GM19328 (cell line): Measurements from ENCODE around the gene RAB3B.
A peak's percentile ranks its signal among the peaks of the same experiment; 100 is the strongest.
"Not testable (repeated sequence)": the region's sequence is repeated elsewhere in the genome, so short reads cannot be mapped to it uniquely, and the experiment has no call there.

Experiments
- ATAC-seq: cut with Tn5 transposase; IDR thresholded peaks from one replicate; pipeline ENCODE4 v1.9.1; 2021; ENCODE audit warnings: mild to moderate bottlenecking, moderate library complexity; ENCODE audit not compliant: unreplicated experiment

The RAB3B gene

DNA sequence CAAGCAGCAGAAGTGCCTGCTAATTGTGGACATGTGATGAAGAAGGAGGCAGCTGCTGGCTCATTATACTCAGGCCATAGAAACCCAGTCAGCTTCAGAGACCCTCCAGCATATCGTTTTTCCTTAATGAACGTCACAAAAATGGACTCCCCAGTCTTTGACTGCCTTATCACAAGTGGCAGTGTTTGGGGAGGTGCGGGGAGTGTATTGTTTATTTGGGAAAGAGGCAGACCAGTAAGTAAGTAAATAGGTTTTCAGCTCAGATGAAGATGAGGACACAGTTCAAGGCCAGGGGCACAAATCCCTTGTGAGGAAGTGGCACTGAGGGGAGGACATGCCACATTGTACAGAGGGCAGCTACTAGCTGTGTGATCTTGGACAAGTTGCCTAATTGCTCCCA lies 68.5 kb downstream of the RAB3B start:
- no peak for ATAC-seq

DNA sequence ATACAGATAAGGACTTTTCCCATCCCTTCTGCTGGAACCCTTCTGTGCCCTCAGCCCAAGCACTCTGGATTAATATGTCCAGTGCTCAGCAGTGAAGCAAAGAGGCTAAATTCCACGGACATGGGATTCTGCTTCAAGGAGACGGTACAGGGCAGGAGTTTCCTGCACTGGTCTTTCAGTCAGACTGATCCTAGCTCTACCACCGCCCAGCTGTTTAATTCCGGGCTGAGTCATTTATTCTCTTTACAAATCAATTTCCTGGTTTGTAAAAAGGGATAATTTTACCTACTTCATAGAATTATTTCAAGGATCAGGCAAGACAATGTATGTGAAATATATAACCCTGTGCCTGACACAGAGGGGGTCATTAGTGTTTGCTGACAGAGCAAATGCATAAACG lies 70.4 kb downstream of the RAB3B start:
- no peak for ATAC-seq

DNA sequence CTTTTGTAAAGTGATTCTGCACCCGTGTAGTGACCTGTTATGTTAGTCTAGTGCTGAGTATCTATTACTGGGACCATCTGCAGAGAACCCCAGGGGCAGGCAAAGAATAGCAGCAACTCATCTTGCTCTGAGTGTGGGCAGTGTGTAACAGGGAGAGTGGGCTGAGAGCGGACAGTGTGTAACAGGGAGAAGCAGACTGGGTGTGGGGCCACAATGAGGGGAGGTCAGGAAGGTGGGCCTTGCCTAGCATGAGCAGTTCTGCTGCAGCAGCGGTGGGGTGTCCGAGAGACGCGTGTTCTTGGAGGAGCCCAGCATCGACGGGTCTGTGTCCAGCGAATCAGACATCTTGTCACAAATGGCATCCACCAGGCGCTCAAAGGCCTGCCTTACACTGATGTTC lies 70.8 kb downstream of the RAB3B start:
- no peak for ATAC-seq

DNA sequence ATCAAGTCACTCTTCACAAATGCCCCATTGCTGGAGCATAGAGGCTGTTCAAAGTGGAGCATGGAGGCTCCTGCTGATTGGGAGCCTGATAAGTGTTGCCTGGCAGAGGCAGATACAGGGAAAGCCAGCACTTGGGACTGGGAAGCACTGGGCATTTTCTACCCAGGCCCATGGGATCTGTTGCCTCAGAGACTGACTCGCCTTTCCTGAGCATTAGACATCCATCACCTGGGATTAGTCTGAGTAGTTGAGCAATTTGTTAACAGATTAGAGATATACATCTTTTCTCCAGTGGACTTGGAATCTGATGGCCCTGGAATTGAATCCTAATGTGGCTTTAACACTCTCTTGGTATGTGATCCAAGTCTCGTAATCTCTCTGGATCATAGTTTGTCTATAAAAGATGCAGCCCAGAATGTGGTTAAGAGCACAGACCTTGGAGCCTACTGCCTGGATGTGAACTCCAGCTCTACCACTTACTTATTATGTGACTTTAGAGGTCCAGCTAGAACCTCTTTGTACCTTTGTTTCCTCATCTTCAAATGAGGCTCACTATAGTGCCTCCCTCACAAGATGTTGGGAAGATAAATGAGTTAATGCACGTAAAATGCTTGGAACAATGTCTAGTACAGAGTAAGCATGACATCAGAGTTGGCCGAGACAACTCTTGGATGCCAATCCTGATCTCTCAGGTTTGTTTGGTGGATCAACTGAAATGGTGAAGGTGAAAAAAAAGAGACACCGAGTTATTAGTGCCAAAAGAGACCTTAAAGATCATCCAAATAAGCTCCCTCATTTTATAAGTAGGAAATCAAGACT lies 73.7 kb downstream of the RAB3B start:
- ATAC-seq, result no peak

DNA sequence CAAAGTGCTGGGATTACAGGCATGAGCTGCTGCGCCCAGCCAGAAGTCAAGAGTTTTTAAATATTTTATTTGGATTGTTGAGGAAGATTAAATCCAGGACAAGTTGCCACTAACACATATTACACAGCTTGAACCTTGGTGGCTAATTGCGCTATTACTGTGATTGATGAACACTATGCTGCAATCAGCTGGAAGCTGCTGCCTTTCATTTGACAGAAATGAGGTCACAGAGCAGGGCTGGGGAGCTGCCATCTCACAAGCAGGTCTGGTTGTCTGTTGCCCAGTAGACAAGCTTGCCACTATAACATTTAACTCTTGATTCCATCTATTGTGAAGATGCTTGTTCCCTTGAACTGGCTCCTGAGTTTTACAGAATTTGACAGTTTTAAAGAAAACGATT lies 74.5 kb downstream of the RAB3B start:
- ATAC-seq, result no peak

DNA sequence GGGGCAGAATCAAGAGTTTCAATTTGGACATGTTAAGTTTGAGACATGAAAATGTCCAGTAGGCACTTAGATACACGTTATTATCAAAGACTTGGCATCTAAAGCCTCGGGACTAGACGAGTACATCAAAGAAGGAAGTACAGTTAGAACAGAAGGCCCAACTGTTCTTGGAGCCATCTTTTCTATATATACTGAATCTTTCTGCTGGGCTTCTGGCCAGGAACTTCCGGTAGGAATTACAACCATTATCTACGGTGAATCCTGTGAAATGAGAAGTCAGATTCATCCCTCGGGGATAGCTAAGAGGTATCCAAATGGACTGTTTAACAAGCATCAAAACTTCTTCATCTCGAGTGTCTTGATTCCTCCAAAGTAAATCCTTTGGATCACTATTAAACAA lies 77.6 kb downstream of the RAB3B start:
- ATAC-seq, result no peak

DNA sequence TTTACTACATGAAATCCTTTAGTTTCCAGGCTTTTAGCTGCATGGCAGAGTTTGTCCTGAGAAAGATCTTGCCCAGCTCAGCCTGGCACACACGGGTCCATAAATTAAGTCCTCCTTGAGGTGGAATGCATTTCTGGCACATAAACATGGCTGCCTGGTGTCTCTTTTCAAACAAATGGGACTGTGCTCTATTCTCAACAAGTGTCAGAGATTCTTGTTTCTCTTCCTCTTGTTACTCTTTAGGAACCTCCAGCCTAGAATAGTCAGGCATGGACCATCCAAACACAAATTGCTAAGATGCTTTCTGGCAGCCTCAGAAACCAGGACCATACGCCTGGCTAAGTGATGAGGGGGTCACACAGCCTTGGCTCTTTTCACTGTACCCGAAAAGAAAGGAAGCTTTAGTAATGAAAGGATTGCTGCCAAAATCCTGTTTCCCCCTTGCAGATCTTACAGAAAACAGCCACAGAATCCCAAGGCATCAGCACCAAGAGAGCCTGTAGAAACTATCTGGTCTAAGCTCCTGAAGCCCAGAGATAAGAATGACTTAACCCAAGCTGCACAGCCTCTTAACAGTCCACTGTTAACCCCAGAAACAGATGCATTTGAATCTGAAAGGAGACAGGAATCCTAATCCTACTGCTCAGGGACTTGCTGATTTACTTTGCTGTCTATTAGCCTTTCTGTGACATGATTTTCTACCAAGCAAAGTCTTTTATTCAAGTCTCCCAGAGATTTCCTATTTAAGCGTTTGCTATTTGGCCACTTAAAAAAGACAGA lies 80.1 kb downstream of the RAB3B start:
- ATAC-seq, result no peak

DNA sequence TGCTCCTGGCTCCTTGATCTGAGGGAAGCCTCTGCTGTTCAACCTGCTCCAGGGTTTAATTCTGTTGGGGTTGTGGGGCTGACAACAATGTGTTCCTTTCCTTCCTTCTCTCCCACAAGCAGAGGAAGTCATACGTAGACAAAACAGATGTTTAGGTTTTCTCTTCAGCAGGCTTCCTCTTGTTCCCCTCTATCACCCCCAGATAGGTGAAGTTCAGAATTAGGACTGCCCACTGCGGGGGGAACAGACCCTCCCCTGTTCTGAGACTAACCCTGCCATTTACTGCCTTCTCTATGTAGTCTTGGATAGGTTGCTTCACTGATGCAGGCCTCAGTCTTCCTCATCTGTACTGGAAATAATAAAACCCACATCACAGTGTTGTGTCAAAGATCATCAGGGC lies 82.0 kb downstream of the RAB3B start:
- no peak for ATAC-seq

DNA sequence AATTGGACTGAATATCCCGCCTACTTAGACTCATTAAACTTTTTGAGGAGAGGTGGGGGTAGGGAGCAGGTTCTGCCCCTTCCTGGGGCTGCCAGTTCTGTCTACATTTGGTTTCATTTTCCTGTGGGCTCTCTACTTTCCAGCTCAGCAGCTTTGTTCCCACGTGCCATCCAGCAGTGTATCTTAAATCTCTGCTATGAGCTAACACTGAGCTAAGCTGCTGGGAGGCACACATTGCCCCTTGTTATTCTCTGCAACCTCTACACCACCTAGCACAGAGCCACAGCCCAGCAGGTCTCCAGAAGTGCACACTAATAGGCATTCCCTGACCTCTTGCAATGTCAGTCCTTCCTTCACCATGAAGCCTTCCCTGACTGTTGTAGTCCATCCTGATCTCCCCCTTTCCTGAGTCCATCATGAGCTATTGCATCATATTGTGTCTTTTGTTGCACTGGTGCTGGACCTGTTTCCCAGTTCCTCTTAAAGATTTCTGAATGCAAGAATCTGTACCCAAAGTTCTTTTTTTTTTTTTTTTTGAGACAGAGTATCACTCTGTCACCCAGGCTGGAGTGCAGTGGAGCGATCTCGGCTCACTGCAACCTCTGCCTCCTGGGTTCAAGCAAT lies 83.3 kb downstream of the RAB3B start:
- ATAC-seq, result no peak

DNA sequence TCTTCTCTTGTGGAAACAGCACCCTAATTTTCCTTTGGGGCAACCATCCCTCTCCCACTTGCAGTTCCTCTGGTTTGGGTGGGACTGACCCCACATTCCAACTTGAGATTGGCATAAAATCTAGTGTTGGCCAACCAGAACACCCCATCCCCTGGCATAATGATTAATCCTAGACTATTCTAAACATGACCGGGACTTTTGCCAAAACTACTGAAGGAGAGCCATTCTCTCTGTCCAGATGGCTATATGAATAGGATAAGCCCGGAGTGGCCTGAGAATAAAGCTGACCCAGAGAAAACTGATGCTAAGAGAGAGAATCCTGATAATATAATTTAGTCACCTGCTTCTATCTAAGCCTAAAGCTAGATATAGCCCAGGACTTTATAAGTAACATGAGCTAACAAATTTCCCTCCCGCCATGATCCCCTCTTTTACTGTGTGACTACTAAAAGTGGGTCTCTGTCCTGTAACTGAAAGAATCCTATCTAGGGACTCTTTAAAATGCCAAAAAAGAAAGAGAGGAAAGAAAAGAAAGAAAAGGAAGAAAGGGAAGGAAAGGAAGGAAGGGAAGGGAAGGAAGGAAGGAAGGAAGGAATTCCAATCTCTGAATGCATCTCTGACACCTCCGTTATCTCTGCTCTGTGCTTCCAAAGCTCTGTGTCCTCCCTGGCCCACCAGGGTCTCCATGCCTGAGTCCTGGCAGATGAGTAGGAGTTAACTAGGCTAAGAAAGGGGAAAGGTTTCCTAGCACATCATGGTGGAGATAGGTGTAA lies 84.0 kb downstream of the RAB3B start:
- ATAC-seq, result no peak

DNA sequence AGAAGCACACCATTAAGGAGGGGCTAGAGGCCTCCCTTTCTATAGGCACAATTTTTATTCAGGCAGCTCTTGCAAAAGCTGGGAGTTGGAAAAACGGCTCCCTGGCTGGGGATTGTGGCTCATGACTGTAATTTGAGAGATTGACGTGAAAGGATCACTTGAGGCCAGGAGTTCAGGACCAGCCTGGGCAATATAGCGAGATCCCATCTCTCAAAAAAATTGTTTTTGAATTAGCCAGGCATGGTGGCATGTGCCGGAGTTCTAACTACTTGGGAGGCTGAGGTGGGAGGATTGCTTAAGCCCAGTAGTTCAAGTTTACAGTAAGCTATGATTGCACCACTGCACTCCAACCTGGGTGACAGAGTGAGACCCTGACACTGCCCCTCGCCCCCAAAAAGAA lies 88.0 kb downstream of the RAB3B start:
- no peak for ATAC-seq

DNA sequence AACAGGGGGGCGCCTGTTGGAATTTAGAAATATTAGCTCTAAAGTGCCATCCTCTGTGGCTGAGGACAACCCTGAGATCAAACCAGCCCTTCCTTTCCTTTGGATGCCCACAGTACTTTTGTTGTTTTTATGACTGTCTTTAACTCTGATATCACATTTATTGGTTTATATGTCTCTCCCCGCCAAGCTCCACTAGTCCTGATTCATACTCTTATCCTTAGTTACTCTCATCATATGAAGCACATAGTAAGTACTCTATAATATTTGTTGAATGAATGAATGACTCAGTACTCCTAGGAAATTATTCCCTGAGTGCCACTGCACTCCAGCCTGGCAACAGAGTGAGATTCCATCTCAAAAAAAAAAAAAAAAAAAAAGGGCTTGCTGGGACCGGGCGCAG lies 89.3 kb downstream of the RAB3B start:
- no peak for ATAC-seq

DNA sequence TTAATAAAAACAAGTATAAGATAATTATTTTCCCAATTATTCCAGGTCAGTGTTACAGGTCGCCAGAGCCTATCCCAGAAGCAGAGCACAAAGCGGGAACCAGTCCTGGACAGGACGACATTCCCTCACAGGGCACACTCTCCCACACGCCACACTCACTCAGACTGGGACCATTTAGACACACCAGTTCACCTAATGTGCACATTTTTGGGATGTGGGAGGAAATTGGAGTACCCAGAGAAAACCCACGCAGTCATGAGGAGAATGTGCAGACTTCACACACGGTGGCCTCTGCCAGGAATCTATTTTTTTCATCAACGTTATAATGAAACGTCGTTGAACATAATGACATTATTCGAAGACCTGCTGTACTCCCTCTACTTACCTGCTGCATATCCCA lies 91.5 kb downstream of the RAB3B start:
- no peak for ATAC-seq

DNA sequence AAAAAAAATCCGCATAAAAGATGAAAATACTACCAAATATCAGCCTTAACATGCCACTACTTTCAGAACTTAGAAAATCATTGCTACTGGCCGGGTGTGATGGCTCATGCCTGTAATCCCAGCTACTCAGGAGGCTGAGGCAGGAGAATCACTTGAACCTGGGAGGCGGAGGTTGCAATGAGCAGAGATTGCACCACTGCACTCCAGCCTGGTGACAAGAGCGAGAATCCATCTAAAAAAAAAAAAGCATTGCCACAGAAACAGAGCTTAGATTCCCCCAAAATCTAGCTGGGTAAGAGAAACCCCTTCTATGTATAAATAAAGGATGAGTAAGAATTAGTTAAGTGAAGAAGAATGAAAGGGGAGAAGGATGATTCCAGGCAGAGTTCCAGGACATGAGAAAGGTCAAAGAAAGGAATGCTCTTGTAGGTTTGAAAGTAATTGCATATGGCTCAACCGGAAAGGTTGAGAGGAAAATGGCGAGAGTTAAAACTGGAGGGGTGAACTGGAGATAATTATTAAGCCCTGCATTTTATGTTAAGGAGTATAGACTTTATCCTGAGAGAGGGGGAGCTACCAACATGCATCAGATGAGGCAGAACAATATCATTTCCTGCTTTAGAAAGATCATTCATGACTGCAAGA lies 92.3 kb downstream of the RAB3B start:
- no peak for ATAC-seq

DNA sequence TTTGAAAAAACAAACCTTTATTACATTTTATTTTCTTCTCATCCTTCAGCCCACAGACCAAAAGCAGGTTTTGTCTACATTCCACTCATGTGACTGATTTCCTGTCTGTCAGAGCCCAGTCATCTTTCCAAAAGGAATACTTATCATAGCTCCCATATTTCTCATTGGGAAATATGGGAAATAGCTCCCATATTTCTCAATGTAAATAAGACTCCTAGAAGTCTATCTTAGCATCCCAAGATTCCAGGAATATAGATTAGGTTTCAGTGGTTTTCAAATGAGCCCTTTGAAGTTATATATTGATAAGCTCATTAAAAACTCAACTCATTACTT lies 92.8 kb downstream of the RAB3B start:
- no peak for ATAC-seq

DNA sequence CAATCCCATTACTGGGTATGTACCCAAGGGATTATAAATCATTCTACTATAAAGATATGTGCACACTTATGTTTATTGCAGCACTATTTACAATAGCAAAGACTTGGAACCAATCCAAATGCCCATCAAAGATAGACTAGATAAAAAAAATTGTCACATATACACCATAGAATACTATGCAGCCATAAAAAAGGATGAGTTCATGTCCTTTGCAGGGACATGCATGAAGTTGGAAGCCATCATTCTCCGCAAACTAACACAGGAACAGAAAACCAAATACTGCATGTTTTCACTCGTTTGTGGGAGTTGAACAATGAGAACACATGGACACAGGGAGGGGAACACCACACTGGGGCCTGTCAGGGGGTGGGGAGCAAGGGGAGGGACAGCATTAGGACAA lies 95.8 kb downstream of the RAB3B start:
- not testable (repeated sequence) for ATAC-seq

DNA sequence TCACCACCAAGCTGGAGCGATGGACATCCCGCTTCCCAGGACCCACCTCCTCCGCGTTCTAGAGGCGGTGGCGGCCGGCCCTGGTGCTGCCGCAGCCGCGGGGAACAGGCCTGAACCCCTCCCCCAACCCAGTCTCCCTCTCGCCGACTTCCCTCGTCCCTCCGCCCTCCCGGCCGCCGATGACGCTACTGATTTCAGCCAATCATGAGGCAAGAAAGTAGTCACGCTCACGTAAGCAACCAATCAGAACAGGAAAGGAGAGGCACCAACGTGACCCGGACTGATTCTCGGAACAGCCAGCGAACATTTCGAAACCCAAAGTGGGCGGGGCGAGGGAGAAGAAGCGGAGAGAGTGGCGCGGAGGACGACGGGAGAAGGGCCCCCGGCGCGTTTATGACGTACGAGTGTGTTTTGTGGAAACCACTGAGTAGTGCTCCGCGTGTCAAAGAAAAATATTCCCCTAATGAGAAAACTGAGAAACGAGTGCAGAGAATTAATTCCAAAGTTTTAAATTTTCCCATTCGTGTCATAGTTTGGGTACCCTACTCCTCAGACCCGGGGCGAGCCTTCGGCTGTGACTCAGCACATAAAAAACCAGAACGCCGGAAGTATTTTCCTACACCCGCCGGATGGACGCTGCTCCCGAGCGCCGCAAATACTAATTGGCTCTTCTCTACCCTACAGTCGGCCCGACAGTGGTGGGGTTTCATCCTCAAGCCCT lies 111.7 kb downstream of the RAB3B start, which contains the start of gene NRDC:
TSS of gene NRDC (minus strand) at position 112 of the 721 bp plus-strand sequence. CDS start 112 bp downstream, outside the sequence.
- ATAC-seq, result peak; percentile 92

DNA sequence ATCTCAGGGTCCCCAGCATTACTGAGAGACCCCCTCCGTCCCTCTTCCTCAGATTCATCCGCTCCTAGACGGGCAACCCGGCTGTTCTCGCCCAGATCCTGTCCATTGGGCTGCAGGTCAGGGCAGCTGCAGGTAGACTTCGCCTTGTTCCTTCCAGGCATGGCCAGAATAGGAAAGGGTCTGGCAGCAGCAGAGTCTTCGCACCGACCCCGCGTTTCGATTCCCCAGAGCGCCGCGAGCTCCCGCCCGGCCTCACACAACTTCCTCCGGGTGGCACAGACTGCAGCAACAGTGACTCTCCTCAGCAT lies 112.2 kb downstream of the RAB3B start:
- no peak for ATAC-seq

DNA sequence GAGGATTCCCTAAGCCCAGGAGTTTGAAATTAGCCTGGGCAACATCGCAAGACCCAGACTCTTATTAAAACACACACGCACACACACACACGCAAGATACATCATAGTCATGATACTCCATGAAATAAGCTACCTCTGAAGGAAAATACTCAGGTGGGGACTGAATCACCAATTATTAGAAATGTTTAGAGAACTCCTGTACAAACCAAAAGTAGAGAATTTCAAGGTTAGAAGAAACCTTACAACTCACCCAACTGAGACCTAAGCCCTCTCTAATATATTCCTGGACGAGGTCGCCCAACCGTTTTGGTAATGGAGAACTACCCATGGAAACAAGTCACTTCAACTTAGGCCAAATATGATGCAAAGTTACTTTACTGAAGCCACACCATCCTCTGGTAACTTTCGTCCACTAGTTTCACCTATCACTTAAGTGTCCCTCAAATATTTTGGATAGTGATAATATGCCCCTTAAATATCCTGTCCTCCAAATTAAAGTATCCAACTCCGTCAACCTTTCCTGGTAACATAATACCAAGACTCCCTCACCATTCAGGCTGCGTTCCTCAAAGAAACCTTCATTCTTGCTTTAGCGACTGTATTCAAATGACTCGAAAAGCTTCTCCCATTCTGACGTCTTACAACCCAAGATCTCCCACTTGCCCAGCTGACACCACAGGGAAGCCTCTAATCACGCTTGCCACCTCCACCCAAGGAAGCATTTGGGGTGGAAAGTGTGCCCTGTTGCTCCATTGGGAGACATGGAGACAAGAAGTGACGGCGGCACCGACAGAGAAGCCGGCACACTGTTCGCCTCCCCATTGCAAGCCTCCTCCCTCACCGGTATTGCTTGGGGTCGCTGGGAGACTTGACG lies 112.8 kb downstream of the RAB3B start:
- ATAC-seq, result no peak
